Measurements from ENCODE around the gene MYH7B.

- TF ChIP-seq CTCF (conservative IDR thresholded peaks at IDR 0.05; ENCODE audit: low read length) (no peak), EZH2phosphoT487 (IDR thresholded peaks at IDR 0.05; ENCODE audit: borderline replicate concordance, low read depth, low read length) (no peak)
These were observed 32.5 kb downstream of the MYH7B start for GRCh38 chr20:34988191-34988540.
